ENCODE data around the gene PLCH2. TPM values are rescaled to one million over a fixed set of nuclear protein-coding genes. Genes with fewer than 3 reads are reported as not detected.

The PLCH2 gene
- total and polyA plus RNA-seq, 9 of the 15 experiments (the other 6 are each of a cell fraction or from before 2014, with no cell fraction given) = 0.16 TPM; not detected in 8

GRCh38 chr1:2446861-2447260 lies 29.2 kb upstream of the PLCH2 start:
- Histone ChIP-seq H3K9ac (ENCODE audit: insufficient read depth in 1 of 2, low read depth in 2 of 2, low read length in 2 of 2) (peak overlapping the region in 1 of 2 experiments; percentile 4; a peak in 1 of 4 replicates), H3K27me3 (ENCODE audit: control insufficient read depth in 2 of 2, insufficient read depth in 2 of 2, low read length in 2 of 2) (peaks cover 18 to 73% of the 10 kb centered on the region in 2 experiments; a peak in 4 of 5 replicates), H2AFZ (ENCODE audit: low read depth, low read length) (no peak overlapping the region), H3K4me1 (replicated peaks in 1 of 2; ENCODE audit: control insufficient read depth in 2 of 2, insufficient read depth in 2 of 2, low read length in 2 of 2) (peaks cover 0 to 56% of the 10 kb centered on the region in 2 experiments; a peak in 3 of 5 replicates), H3K4me2 (ENCODE audit: insufficient read depth, low read length) (no peak overlapping the region), H3K4me3 (no peak overlapping the region), H3K27ac (ENCODE audit: extremely low read depth, low read depth, low read length) (no peak overlapping the region), H4K20me1 (replicated peaks; ENCODE audit: control insufficient read depth, insufficient read depth, low read length) (peaks cover 14% of the 10 kb centered on the region), H3K9me3 (replicated peaks; ENCODE audit: control insufficient read depth, insufficient read depth, low read depth, low read length) (no peaks in the 10 kb centered on the region), H3K79me2 (ENCODE audit: control insufficient read depth, insufficient read depth, low read length) (no peaks in the 10 kb centered on the region), H3K9me1 (ENCODE audit: control insufficient read depth, insufficient read depth, low read length) (no peaks in the 10 kb centered on the region), H3K36me3 (ENCODE audit: control insufficient read depth, insufficient read depth, low read length) (no peaks in the 10 kb centered on the region)
- no TSS peak for BruUV-seq (replicated peaks)
- in situ Hi-C loops (cut with MboI) = no loop called here
- intact Hi-C loops (cut with micrococcal nuclease) = no loop called here
- ChIA-PET CTCF (ENCODE audit: low intra/inter-chr PET ratio) (no interaction called here), POLR2A (interaction anchor here (0.8 to 2.0 kb wide), 4 partner anchors 10 to 48 kb away, joined by 3 to 10 read pairs (median 3); no protein-coding TSS in a partner anchor)
- FAIRE-seq = no peak
- no peak for DNase-seq (ENCODE audit: extremely low read depth in 1 of 4, low spot score in 3 of 4)
- TF ChIP-seq ZNF263 (CRISPR knock-in tag; IDR thresholded peaks at IDR 0.05; ENCODE audit: borderline replicate concordance) = 0 out of 2 replicates have a peak, but pooled peaks have one; percentile 0
- no peak for TF ChIP-seq HMGN3 (IDR thresholded peaks at IDR 0.05; ENCODE audit: borderline replicate concordance, extremely low read depth, insufficient read length, low read depth, low read length)
- no peak for TF ChIP-seq RHOXF2B (CRISPR knock-in tag; conservative IDR thresholded peaks at IDR 0.05)
- TF ChIP-seq RB1 (IDR thresholded peaks at IDR 0.05; ENCODE audit: low read depth) = no peak
- peak; percentile 57 for TF ChIP-seq EGR1 (conservative IDR thresholded peaks at IDR 0.05)
- TF ChIP-seq ATF4 (CRISPR knock-in tag; IDR thresholded peaks at IDR 0.05) = no peak
- TF ChIP-seq RBM14 (IDR thresholded peaks at IDR 0.05; ENCODE audit: borderline replicate concordance, insufficient read depth, low read depth, low read length) = 0 out of 2 replicates have a peak, but pooled peaks have one; percentile 13
- no peak for TF ChIP-seq THRA (IDR thresholded peaks at IDR 0.05)
- no peak for TF ChIP-seq E2F6 (IDR thresholded peaks at IDR 0.05; ENCODE audit: borderline replicate concordance in 1 of 2, extremely low read depth in 1 of 2, insufficient read depth in 1 of 2, insufficient read length in 1 of 2, low read depth in 1 of 2, low read length in 1 of 2, poor library complexity in 1 of 2, severe bottlenecking in 1 of 2)
- ATAC-seq = no peak
- 3% methylated on average over 6 of the region's 9 CpGs for WGBS (ENCODE audit: insufficient coverage, low coverage, missing lambda C conversion rate)
